ENCODE results near the gene C17orf58.
"Not testable (repeated sequence)": the region's sequence is repeated elsewhere in the genome, so short reads cannot be mapped to it uniquely, and the experiment has no call there.

The C17orf58 gene

GRCh38 chr17:68033636-68034451 lies 37.6 kb upstream of the C17orf58 start:
- ChIA-PET CTCF (no interaction called here), POLR2A (no interaction called here)
- DNase-seq (ENCODE audit: low read depth, low spot score), result no peak
- no peak overlapping the region for H3K4me3 ChIP-seq (ENCODE audit: low read depth, low read length)
- TF ChIP-seq, protein P1, sequence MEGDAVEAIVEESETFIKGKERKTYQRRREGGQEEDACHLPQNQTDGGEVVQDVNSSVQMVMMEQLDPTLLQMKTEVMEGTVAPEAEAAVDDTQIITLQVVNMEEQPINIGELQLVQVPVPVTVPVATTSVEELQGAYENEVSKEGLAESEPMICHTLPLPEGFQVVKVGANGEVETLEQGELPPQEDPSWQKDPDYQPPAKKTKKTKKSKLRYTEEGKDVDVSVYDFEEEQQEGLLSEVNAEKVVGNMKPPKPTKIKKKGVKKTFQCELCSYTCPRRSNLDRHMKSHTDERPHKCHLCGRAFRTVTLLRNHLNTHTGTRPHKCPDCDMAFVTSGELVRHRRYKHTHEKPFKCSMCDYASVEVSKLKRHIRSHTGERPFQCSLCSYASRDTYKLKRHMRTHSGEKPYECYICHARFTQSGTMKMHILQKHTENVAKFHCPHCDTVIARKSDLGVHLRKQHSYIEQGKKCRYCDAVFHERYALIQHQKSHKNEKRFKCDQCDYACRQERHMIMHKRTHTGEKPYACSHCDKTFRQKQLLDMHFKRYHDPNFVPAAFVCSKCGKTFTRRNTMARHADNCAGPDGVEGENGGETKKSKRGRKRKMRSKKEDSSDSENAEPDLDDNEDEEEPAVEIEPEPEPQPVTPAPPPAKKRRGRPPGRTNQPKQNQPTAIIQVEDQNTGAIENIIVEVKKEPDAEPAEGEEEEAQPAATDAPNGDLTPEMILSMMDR (IDR thresholded peaks at IDR 0.05; ENCODE audit: insufficient read depth, low read length, missing control alignments), result no peak

GRCh38 chr17:68029512-68030215 lies 33.4 kb upstream of the C17orf58 start:
- ChIA-PET POLR2A (no interaction called here), CTCF (interaction anchor here (0.8 kb wide), 1 partner anchor 36 kb away, joined by 3 read pairs; no protein-coding TSS in a partner anchor)
- no peak overlapping the region for H3K4me3 ChIP-seq (ENCODE audit: low read depth, low read length)
- TF ChIP-seq, protein P1 (IDR thresholded peaks at IDR 0.05; ENCODE audit: insufficient read depth, low read length, missing control alignments), result no peak
- no peak for DNase-seq (ENCODE audit: low read depth, low spot score)

DNA sequence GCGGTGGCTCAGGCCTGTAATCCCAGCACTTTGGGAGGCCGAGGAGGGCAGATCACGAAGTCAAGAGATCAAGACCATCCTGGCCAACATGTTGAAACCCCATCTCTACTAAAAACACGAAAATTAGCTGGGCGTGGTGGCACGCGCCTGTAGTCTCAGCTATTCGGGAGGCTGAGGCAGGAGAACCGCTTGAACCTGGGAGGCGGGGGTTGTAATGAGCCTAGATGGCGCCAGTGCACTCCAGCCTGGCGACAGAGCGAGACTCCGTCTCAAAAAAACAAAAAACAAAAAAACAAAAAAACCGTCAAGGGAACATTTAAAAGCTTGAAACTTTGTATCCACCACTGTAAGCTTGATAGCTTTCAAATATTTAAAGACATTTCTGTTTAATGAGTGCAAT lies 26.3 kb upstream of the C17orf58 start:
- CTCF ChIA-PET, result interaction anchor here (0.6 kb wide), 1 partner anchor 33 kb away, joined by 3 read pairs; no protein-coding TSS in a partner anchor
- H3K4me3 ChIP-seq (ENCODE audit: low read depth, low read length); DNase-seq (ENCODE audit: low read depth, low spot score); POLR2A ChIA-PET: not testable (repeated sequence)

DNA sequence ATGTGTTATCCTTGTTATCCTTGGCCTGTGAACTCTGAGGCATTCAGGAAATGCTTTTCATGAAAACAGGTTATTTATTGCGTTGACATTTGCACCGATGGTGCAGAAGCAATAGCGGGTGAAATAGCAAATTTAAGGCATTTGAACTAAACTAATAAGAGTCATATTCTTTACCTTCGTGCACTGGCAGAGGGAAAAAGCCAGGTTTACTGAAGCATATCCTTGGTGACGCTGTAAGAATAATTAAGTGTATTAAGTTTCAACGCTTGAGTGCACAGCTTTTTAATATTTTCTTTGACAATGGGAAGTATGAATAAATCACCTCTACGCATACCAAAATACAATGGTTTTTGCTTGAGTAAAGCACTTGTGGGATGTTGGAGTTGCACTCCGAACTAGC lies 25.7 kb upstream of the C17orf58 start:
- TF ChIP-seq, protein P1 (IDR thresholded peaks at IDR 0.05; ENCODE audit: insufficient read depth, low read length, missing control alignments), result no peak
- no peak overlapping the region for H3K4me3 ChIP-seq (ENCODE audit: low read depth, low read length)
- no peak for DNase-seq (ENCODE audit: low read depth, low spot score)
- ChIA-PET POLR2A (no interaction called here), CTCF (interaction anchor here (0.6 kb wide), 1 partner anchor 33 kb away, joined by 3 read pairs; no protein-coding TSS in a partner anchor)

GRCh38 chr17:68020791-68021190 lies 24.5 kb upstream of the C17orf58 start:
- DNase-seq (ENCODE audit: low read depth, low spot score); H3K4me3 ChIP-seq (ENCODE audit: low read depth, low read length): not testable (repeated sequence)
- CTCF ChIA-PET, result interaction anchor here (0.6 to 1.5 kb wide), 2 partner anchors 13 to 18 kb away, joined by 3 to 11 read pairs; no protein-coding TSS in a partner anchor
- POLR2A ChIA-PET, result interaction anchor here (1.7 kb wide), 1 partner anchor 27 kb away, joined by 5 read pairs; no protein-coding TSS in a partner anchor

GRCh38 chr17:68020409-68020756 lies 24.1 kb upstream of the C17orf58 start:
- TF ChIP-seq, protein P1 (IDR thresholded peaks at IDR 0.05; ENCODE audit: insufficient read depth, low read length, missing control alignments), result no peak
- peak overlapping the region; percentile 67 for H3K4me3 ChIP-seq (ENCODE audit: low read depth, low read length)
- POLR2A ChIA-PET, result interaction anchor here (1.1 to 1.7 kb wide), 4 partner anchors 15 to 28 kb away, joined by 4 to 8 read pairs (median 6); partner anchors contain the start of genes C17orf58 and KPNA2
- DNase-seq (ENCODE audit: low read depth, low spot score), result no peak
- CTCF ChIA-PET, result interaction anchor here (1.1 to 2.4 kb wide), 5 partner anchors 12 to 180 kb away, joined by 4 to 11 read pairs (median 8); no protein-coding TSS in a partner anchor
